GM12891 (cell line): Measurements from ENCODE around the gene GPC5.

Source experiments
- DNase-seq: peaks from one replicate; pipeline ENCODE4 v3.0.0; 2011; ENCODE audit warnings: low spot score; ENCODE audit not compliant: insufficient read length
- FAIRE-seq: peaks from 2 replicates; lab custom pipeline; 2011; peaks lifted over from hg19 to GRCh38; lab: Jason Lieb, UNC
- PAX5 ChIP-seq: IDR thresholded peaks from 2 replicates; pipeline ENCODE4 v1.6.1; 2011; ENCODE audit warnings: low read length, moderate library complexity, mild to moderate bottlenecking; ENCODE audit not compliant: insufficient read depth, severe bottlenecking
- POLR2A ChIP-seq: IDR thresholded peaks from 2 replicates; pipeline ENCODE4 v1.6.1; 2011; ENCODE audit warnings: low read depth, low read length, control low read depth
- POLR2AphosphoS5 ChIP-seq: IDR thresholded peaks from 2 replicates; pipeline ENCODE4 v1.6.1; 2011; ENCODE audit warnings: low read depth, low read length, control low read depth
- POU2F2 ChIP-seq: IDR thresholded peaks from 2 replicates; pipeline ENCODE4 v1.6.1; 2011; ENCODE audit warnings: low read depth, mild to moderate bottlenecking, control low read depth, low read length, moderate library complexity
- SPI1 ChIP-seq: IDR thresholded peaks from 2 replicates; pipeline ENCODE4 v1.6.1; 2011; ENCODE audit warnings: low read depth, low read length, control low read depth
- TAF1 ChIP-seq: IDR thresholded peaks from 2 replicates; pipeline ENCODE4 v1.6.1; 2011; ENCODE audit warnings: low read depth, low read length, control low read depth

GPC5 gene

DNA sequence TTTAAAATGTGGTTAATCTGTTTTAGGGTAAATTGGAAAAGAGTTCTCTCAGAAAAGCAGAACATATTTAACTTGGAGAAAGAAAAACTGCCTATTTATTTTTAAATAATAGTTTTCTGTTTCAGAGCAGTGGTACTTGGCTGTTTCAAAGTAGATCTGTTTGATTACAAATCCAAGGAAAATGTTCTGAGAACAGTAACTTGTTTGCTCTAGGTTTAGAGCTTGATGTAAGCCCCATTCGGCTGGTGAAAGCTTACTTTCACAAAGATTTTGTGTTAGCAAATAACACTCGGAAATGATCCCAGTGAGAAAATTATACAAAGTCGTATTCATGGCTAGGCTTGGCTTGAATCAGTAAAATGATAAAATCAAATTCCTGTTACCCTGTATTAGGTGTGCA is 1432.4 kb downstream of the GPC5 start:
- no peak for FAIRE-seq
- DNase-seq = no peak
- TF ChIP-seq TAF1 = no peak
- TF ChIP-seq POU2F2 = no peak
- no peak for TF ChIP-seq PAX5
- no peak for TF ChIP-seq SPI1
- no peak for TF ChIP-seq POLR2AphosphoS5
- no peak for TF ChIP-seq POLR2A

DNA sequence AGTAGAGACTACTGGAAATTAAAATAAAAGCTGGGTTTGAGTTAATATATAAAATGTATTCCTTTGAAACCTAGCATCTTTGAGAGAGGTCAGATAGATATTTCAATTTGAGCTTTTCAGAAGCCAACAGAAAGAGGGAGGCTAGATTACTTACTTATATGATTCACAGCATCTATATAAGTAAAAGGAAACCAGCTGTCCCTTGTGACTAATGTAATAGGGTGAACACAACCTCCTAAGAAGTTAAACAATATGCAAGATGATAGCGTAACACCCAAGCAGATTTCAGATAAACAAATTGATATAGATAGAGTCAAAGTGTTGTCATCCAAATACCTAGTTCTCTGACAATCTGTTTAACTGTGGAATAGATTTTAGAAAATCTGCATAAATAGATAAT is 1434.7 kb downstream of the GPC5 start:
- DNase-seq (no peak), FAIRE-seq (no peak)
- no peak for TF ChIP-seq POU2F2

DNA sequence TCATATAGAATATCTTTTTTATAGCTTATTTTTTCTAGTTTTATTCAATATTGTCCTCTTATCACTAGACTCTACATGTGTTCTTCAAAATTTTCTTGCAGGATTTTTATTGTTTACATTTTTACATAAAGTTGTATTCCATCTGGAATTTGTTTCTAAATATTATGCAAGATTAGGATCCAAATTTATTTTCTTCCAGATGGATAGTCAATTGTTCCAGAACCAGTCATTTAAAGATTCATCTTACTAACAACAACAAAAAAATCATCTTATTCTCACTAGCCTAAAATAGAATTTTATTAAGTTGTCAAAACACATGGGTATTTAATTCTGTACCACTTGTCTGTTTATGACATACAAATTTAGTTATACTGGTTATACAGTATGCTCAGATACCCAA is 1437.8 kb downstream of the GPC5 start:
- DNase-seq (no peak), FAIRE-seq (no peak)
- TF ChIP-seq PAX5 = no peak
- TF ChIP-seq POU2F2 = no peak
- no peak for TF ChIP-seq POLR2AphosphoS5
- no peak for TF ChIP-seq POLR2A
- TF ChIP-seq TAF1 = no peak
- TF ChIP-seq SPI1 = no peak

DNA sequence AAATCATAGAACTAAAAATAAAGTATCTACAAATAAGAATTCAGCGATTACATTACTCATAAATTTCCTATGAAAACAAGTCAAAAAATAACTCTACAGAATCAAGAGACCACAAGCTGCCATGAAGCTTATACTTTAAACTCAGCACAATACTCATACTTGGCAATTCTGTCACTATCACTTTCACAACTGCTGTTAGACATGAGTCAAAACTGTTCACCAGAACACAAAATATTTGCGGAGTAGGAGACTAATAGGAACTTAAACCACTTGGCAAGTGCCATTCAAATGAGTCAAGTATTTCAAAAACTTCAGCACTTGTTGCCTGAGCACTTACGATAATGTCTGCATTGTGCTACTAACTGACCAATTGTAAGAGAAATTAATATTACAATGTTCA is 1440.4 kb downstream of the GPC5 start:
- FAIRE-seq (no peak), DNase-seq (no peak)
- no peak for TF ChIP-seq PAX5
- no peak for TF ChIP-seq POLR2AphosphoS5
- TF ChIP-seq TAF1 = no peak
- TF ChIP-seq POLR2A = no peak
- TF ChIP-seq SPI1 = no peak
- TF ChIP-seq POU2F2 = no peak

DNA sequence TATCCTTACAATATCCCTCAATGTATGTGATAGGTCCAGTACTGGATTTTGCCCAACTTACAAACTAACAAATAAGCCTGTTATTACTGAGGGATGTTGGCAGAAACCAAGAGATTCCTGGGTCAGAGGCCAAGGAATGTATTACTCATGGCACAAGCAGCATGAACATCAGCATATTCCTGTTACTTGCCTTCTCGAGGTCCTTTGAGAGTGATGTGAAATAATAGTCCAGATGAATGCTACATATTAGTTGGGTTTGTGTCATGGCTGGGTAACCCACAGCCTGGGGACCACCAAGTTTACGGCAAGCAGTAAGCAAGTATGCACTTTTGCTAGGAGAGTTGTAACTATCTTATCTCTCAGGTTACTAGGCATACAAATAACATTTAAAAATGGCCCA is 1443.7 kb downstream of the GPC5 start:
- no peak for FAIRE-seq
- no peak for DNase-seq
- TF ChIP-seq POLR2A (no peak), POLR2AphosphoS5 (no peak), POU2F2 (no peak), TAF1 (no peak), SPI1 (no peak), PAX5 (no peak)

GRCh38 chr13:92843549-92843948 is 1445.1 kb downstream of the GPC5 start:
- DNase-seq (no peak), FAIRE-seq (no peak)
- TF ChIP-seq POLR2A = no peak

- FAIRE-seq = no peak
- TF ChIP-seq POLR2A (no peak), POLR2AphosphoS5 (no peak), TAF1 (no peak)
- no peak for DNase-seq
Measured at GRCh38 chr13:92849381-92849780, 1451.0 kb downstream of the GPC5 start.

DNA sequence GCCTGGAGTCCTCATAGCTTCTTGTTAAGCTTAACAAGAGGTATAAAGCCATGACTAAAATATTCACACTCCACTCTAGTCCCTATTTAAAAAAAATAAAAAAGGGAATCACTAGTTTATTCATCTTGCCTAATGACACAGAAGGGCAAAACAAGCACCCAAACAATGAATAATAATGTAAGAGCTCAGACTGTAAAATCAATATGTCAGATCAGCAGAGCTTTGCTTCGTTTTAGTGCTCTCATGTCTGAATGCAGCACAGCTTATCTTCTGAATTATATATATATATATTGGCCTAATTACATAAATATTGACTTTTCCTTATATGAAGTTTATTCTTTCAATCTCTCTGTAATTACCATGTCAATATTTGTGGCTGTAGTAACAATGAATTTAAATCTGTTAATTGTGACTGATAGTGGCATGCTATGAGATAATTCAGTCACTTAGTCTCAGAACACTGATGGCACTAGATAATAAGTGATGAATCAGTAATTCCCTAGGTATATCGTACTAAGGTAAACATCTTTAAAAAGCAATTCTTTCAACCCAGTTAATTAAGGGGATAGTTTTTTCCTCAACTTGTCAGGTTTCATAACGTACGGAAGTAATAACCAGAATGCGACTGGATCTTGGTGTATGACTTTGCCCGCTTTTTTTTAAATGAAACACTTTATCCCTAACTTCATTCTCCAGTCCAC is 1466.3 kb downstream of the GPC5 start:
- DNase-seq (no peak), FAIRE-seq (no peak)
- TF ChIP-seq SPI1 (no peak), POU2F2 (no peak), PAX5 (no peak), TAF1 (no peak), POLR2AphosphoS5 (no peak), POLR2A (no peak)

- FAIRE-seq (no peak), DNase-seq (no peak)
- TF ChIP-seq POLR2AphosphoS5 (no peak), PAX5 (no peak), POLR2A (no peak), POU2F2 (no peak), TAF1 (no peak), SPI1 (no peak)
Measured at GRCh38 chr13:92873029-92873428, 1474.6 kb downstream of the GPC5 start.

GRCh38 chr13:92886535-92887077 is 1488.2 kb downstream of the GPC5 start:
- FAIRE-seq (no peak), DNase-seq (no peak)
- TF ChIP-seq SPI1 = no peak
- TF ChIP-seq PAX5 = no peak
- TF ChIP-seq TAF1 = no peak
- TF ChIP-seq POU2F2 = no peak
- no peak for TF ChIP-seq POLR2A
- no peak for TF ChIP-seq POLR2AphosphoS5
